GM12878 (cell line): Measurements from ENCODE around the gene ALG1L2. TPM values are rescaled to one million over a fixed set of nuclear protein-coding genes. Genes with fewer than 3 reads are reported as not detected.
"Not testable (repeated sequence)": the region's sequence is repeated elsewhere in the genome, so short reads cannot be mapped to it uniquely, and the experiment has no call there.

Experiments used
- ATAC-seq: fragments of 200-7000 bp; cut with Tn5 transposase; 3 replicates; pipeline ENCODE4 v1.9.1; 2020; ENCODE audit warnings: mild to moderate bottlenecking, moderate library complexity
- BruUV-seq: library from RNA; stranded (reverse); fragments of 400-500 nt; replicated peaks from 2 replicates; lab custom pipeline; 2021; lab: Mats Ljungman, UMichigan
- CTCF ChIA-PET: fragments of 300-600 bp; sonication (Branson Sonifier 250); formaldehyde crosslinking; extraction: SDS; loops from one replicate; lab custom pipeline; 2021; ENCODE audit warnings: inconsistent platforms; lab: Yijun Ruan, JAX
- POLR2A ChIA-PET: fragments of 350-600 bp; formaldehyde crosslinking; extraction: SDS; loops from one replicate; lab custom pipeline; 2021; ENCODE audit warnings: inconsistent platforms; lab: Charles Lee
- RAD21 ChIA-PET: fragments of 300-600 bp; sonication (Branson Sonifier 250); formaldehyde crosslinking; loops from one replicate; lab custom pipeline; 2023; ENCODE audit warnings: antibody characterized with exemption; ENCODE audit not compliant: unreplicated experiment; lab: Charles Lee
- SMC1A ChIA-PET: fragments of 300-600 bp; sonication (Branson Sonifier 250); formaldehyde crosslinking; loops from one replicate; lab custom pipeline; 2023; ENCODE audit not compliant: unreplicated experiment, uncharacterized antibody; lab: Charles Lee
- DNase-seq: peaks from one replicate; pipeline ENCODE4 v3.0.0-alpha.2; 2011; ENCODE audit warnings: low read depth, low spot score
- FAIRE-seq: peaks from 3 replicates; lab custom pipeline; 2011; peaks lifted over from hg19 to GRCh38; lab: Jason Lieb, UNC
- H2AFZ ChIP-seq: 2 replicates; pipeline ENCODE4 v1.6.0; 2011; ENCODE audit warnings: low read depth, low read length, control low read depth; ENCODE audit not compliant: control insufficient read depth
- H3K27ac ChIP-seq: 2 replicates; pipeline ENCODE4 v1.5.1; 2011; ENCODE audit warnings: control low read depth; ENCODE audit not compliant: control insufficient read depth, insufficient read depth
- H3K27me3 ChIP-seq, 2 experiments: replicated peaks in 1 of 2; 2 replicates each; pipeline versions ENCODE4 v1.6.0 to v1.6.1; 2011; ENCODE audit warnings: low read length in 1 of 2; ENCODE audit not compliant: control insufficient read depth in 2 of 2, insufficient read depth in 2 of 2
- H3K36me3 ChIP-seq, 2 experiments: 2 replicates each; pipeline ENCODE4 v1.5.1; 2011; ENCODE audit warnings: low read length in 1 of 2; ENCODE audit not compliant: control insufficient read depth in 2 of 2, insufficient read depth in 2 of 2
- H3K4me1 ChIP-seq: 2 replicates; pipeline ENCODE4 v1.6.1; 2011; ENCODE audit warnings: mild to moderate bottlenecking, low read length, moderate library complexity, mixed read lengths; ENCODE audit not compliant: control insufficient read depth, insufficient read depth
- H3K4me2 ChIP-seq: 2 replicates; pipeline ENCODE4 v1.6.0; 2011; ENCODE audit warnings: control low read depth; ENCODE audit not compliant: control insufficient read depth, insufficient read depth
- H3K4me3 ChIP-seq: fragments of 200-600 bp; sonication (generic); 2 replicates; pipeline ENCODE4 v1.5.1; 2016
- H3K79me2 ChIP-seq: 2 replicates; pipeline ENCODE4 v1.6.0; 2011; ENCODE audit warnings: low read length; ENCODE audit not compliant: control insufficient read depth, insufficient read depth
- H3K9ac ChIP-seq: 2 replicates; pipeline ENCODE4 v1.8.0; 2011; ENCODE audit warnings: low read length, control low read depth, mixed read lengths; ENCODE audit not compliant: control insufficient read depth, insufficient read depth
- H3K9me3 ChIP-seq: replicated peaks from 3 replicates; pipeline ENCODE4 v1.5.1; 2011; ENCODE audit warnings: mild to moderate bottlenecking, low read length; ENCODE audit not compliant: control insufficient read depth, insufficient read depth
- H4K20me1 ChIP-seq: 2 replicates; pipeline ENCODE4 v1.6.0; 2011; ENCODE audit not compliant: control insufficient read depth, insufficient read depth
- WGBS: methylation state at CpG from one replicate; pipeline ENCODE4 v1.1.6; 2016; ENCODE audit warnings: low lambda C conversion rate; ENCODE audit not compliant: insufficient replicate concordance, insufficient coverage; ENCODE audit errors: missing lambda C conversion rate; 5-methylcytosine and 5-hydroxymethylcytosine counted together
- in situ Hi-C: fragments of 300-500 bp; cut with MboI; formaldehyde crosslinking; loops from 9 replicates; pipeline ENCODE4 v1.14.3; 2018; ENCODE audit warnings: mixed read lengths
- intact Hi-C: fragments of 100-400 bp; cut with micrococcal nuclease; formaldehyde crosslinking; loops from one replicate; pipeline ENCODE4 v1.14.2; 2022; ENCODE audit not compliant: unreplicated experiment
- polyA plus RNA-seq, 11 experiments: library from polyadenylated mRNA; depleted of rRNA in 4 of 11; unstranded in 6 of 11; stranded (reverse) in 5 of 11; fragments of >200 nt; fragmentation: Nextera tagmentation in 4 of 11; fragmentation: Illumina TruSeq in 1 of 11; extraction: Ambion mirVana in 4 of 11; extraction: Trizol in 1 of 11; gene quantifications; 1 replicate in 1 of 11; 2 replicates in 10 of 11; pipeline versions ENCODE4 v1.2.1 to v1.2.3, GENCODE V29; 2011 to 2016; ENCODE audit warnings: inconsistent platforms in 2 of 11, missing spikeins in 2 of 11, low read depth in 1 of 11
- total RNA-seq, 4 experiments: library from RNA; depleted of rRNA in 3 of 4; stranded (reverse); fragments of >200 nt in 3 of 4; fragmentation: Illumina TruSeq in 1 of 4; extraction: Trizol in 1 of 4; gene quantifications; 2 replicates each; pipeline versions ENCODE4 v1.2.1 to v1.2.3, GENCODE V29; 2013 to 2021

ALG1L2 gene
- total and polyA plus RNA-seq, 10 of the 15 experiments (the other 5 are each of a cell fraction or from before 2014, with no cell fraction given): 0.09 to 0.31 (median 0.16) TPM; not detected in 6

DNA sequence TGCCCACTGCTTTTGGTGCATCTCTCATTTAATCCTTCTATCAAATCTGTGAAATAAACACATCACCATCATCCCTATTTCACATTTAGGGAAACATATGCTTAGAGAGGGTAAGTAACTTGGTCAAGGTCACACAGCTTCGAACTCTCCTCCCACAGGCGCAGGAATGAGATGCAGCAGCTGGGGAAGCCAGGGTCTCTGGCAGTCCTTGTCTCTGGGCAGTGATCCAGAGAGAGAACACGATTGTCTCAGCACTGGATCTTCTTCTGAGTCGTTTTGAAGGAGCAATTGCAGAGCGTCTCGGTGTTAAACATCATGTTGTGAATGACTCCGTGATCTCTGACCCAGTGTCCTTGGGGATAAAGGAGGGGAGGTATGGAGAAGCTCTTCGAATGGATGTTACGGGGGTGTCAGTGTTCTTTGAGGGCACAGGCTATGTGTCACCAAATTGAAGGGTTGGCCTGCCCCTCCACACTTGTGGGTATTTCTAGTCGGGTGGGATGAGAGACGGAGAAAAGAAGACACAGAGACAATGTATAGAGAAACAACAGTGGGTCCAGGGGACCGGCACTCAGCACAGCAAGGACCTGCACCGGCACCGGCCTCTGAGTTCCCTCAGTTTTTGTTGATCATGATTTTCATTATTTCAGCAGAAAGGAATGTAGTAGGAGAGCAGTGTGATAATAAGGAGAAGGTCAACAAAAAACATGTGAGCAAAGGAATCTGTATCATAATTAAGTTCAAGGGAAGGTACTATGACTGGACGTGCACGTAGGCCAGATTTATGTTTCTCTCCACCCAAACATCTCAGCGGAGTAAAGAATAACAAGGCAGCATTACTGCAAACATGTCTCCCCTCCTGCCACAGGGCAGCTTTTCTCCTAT lies 41.5 kb downstream of the ALG1L2 start:
- H3K36me3 ChIP-seq, CTCF ChIA-PET, H3K9ac ChIP-seq, H3K27me3 ChIP-seq, H3K79me2 ChIP-seq, DNase-seq, RAD21 ChIA-PET, POLR2A ChIA-PET, H3K4me3 ChIP-seq, H3K27ac ChIP-seq, H3K4me2 ChIP-seq, ATAC-seq, H4K20me1 ChIP-seq, H2AFZ ChIP-seq, SMC1A ChIA-PET, BruUV-seq, intact Hi-C loops, H3K9me3 ChIP-seq, H3K4me1 ChIP-seq, FAIRE-seq, in situ Hi-C loops: not testable (repeated sequence)
- 35% methylated on average over 17 of the region's 17 CpGs for WGBS

- ATAC-seq, RAD21 ChIA-PET, DNase-seq, H3K4me3 ChIP-seq, H3K9ac ChIP-seq, FAIRE-seq, BruUV-seq, H3K4me1 ChIP-seq, H2AFZ ChIP-seq, H3K9me3 ChIP-seq, H3K27me3 ChIP-seq, POLR2A ChIA-PET, H3K27ac ChIP-seq, CTCF ChIA-PET, intact Hi-C loops, H3K36me3 ChIP-seq, H3K4me2 ChIP-seq, H3K79me2 ChIP-seq, H4K20me1 ChIP-seq, SMC1A ChIA-PET, in situ Hi-C loops: not testable (repeated sequence)
- 27% methylated on average over 2 of the region's 2 CpGs for WGBS
These were observed 43.8 kb downstream of the ALG1L2 start for GRCh38 chr3:130125406-130125805.

DNA sequence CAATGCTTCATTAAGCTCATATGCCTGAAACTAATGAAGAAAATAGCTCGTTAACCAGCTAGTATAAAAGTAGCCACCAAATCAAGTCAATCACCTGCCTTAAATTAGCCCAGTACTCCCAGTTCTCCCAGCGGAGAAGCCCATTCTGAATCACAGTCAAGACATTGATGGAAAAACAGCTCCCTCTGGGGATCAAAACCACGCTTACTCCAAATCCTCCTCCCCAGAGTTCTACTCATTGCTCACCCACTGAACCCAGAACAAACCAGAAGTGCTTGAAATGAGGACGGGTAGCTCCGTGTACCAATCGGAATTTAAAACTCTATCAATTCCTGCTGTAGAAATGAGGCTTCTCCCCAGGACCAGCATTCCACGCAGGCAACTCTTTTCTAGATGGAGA lies 54.7 kb downstream of the ALG1L2 start:
- DNase-seq, H3K4me2 ChIP-seq, BruUV-seq, H3K4me1 ChIP-seq, H3K79me2 ChIP-seq, ATAC-seq, SMC1A ChIA-PET, H3K4me3 ChIP-seq, FAIRE-seq, H3K27me3 ChIP-seq, POLR2A ChIA-PET, H3K36me3 ChIP-seq, in situ Hi-C loops, intact Hi-C loops, CTCF ChIA-PET, H3K27ac ChIP-seq, H4K20me1 ChIP-seq, H3K9ac ChIP-seq, H3K9me3 ChIP-seq, RAD21 ChIA-PET, H2AFZ ChIP-seq: not testable (repeated sequence)
- 25% methylated on average over 7 of the region's 7 CpGs for WGBS

DNA sequence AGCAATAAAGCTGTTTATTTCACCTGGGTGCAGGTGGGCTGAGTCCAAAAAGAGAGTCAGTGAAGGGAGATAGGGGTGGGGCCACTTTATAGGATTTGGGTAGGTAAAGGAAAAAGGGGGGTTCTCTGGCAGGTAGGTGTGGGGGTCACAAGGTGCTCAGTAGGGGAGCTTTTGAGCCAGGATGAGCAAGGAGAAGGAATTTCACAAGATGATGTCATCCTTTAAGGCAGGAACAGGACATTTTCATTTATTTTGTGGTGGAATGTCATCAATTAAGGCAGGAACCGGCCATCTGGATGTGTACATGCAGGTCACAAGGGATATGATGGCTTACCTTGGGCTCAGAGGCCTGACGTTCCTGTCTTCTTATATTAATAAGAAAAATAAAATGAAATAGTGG lies 56.1 kb downstream of the ALG1L2 start:
- CTCF ChIA-PET, RAD21 ChIA-PET: not testable (repeated sequence)

More for the DNA sequence above, 56.1 kb downstream of the ALG1L2 start:
- DNase-seq, H3K4me1 ChIP-seq, ATAC-seq, H4K20me1 ChIP-seq, H3K9me3 ChIP-seq, BruUV-seq, SMC1A ChIA-PET, H3K27ac ChIP-seq, POLR2A ChIA-PET, H3K36me3 ChIP-seq, H3K4me2 ChIP-seq, H3K27me3 ChIP-seq, FAIRE-seq, H2AFZ ChIP-seq, H3K79me2 ChIP-seq, in situ Hi-C loops, H3K9ac ChIP-seq, intact Hi-C loops, H3K4me3 ChIP-seq: not testable (repeated sequence)
- WGBS: 0% methylated on average over 2 of the region's 2 CpGs
